Colon (tissue), 2 donors: ENCODE data around the gene KCNJ15.

Experiments used
- FAIRE-seq: peaks from 2 replicates; lab custom pipeline; 2012; peaks lifted over from hg19 to GRCh38; lab: Jason Lieb, UNC
- donor health status: control.
- donor health status: control.

The KCNJ15 gene

DNA sequence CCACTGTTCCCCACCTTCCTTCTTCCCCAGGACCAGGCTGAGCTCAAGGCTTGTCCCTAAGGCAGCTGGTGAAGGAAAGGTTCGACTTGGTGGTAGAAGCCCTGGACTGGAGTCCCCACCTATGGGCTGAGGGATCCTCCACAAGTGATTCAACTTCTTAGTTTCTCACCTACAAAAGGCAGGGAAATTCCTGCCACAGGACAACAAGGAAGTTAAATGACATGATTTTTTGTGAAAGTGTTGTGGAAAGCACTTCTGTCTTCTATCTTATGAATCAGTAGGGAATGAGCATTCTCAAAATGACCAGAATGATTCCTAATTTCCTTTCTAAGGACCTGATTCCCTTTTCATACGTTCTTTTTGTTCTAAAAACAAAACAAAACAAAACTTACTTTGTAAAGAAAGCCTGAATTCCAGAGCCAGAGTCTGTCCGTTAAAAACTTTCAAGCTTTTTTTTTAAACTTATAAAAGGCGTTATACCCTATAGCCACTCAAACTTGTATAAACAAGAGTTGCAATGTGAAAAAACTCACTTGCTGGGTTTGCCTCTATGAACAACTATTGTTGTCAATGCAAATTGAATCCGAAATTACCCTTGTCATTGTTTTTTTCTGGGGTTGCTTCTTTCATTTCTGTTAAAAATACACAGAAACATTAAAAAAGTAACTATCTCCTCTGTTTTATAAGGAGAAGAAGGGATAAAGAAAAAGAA is 12.2 kb downstream of the KCNJ15 start:
- FAIRE-seq = no peak

DNA sequence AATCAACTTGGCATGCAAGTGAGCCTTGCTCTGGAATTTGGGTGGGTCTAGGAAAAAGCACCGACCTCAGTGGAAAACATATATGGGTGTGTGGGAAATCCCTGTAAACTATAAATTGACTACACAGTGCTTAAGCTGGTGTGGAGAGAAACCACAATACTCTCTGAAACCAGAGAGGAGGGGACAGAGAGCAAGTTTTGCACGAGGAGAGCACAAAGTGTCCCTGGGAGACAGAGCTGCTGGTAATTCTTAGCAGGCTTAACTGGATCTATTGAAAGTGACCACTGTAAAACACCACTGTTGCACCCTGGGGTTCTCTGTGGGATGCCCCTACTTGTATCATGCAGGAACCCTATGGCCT is 12.8 kb downstream of the KCNJ15 start:
- FAIRE-seq = no peak

DNA sequence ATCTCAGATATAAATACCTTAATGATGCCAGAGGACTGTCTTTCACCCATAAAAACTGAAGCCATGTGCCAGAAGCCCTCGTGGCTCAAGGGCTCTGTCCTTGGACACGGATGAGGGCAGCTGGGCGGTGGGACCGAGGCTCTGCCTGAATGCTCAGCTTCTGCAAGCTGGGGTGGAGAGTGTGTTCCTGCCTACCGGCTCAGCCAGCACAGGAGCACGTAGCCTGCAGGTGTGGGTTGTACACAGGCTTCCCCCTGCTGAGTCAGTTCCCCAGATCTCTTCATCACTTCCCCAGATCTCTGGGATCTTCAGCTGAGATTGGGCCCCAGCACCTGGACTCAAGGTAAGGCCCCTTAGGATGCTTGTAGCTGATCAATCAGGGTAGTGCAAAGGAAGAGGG is 15.4 kb downstream of the KCNJ15 start:
- FAIRE-seq = no peak

DNA sequence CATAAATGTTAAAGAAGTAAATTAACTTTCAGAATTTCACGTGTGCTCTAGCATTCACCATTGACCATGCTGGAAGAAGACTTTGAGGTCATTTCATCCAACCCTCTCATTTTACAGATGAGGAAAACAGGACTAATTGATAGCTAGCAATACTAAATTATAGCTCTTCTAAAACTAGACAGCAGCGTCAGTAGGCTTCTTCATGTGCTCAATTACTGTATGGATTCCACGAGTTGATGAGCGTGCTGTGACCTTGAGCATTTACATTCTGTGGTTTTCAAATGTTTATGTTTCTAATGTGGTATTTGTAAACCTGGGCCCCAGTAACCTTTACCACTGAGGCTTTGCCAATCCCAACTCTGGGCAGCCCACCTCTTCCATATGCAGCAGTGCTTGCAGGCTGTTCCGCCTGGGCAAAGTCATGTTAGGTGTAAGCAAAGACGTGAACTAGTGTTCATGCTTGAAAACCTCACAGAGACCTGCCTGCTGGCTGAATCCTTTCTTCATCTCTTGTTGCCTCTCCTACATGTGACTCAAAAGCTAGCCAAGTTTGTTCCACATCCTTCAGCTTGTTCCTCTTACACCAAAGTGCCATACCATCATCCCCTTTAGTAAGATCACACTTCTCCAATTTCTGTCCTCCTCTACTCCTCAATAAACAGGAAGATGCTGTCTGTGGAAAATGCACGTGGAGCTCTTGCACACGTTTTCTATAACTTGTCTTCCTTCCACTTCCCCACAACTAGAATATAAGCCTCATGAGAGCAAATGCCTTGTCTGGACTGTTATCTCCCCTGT is 17.2 kb downstream of the KCNJ15 start:
- no peak for FAIRE-seq

DNA sequence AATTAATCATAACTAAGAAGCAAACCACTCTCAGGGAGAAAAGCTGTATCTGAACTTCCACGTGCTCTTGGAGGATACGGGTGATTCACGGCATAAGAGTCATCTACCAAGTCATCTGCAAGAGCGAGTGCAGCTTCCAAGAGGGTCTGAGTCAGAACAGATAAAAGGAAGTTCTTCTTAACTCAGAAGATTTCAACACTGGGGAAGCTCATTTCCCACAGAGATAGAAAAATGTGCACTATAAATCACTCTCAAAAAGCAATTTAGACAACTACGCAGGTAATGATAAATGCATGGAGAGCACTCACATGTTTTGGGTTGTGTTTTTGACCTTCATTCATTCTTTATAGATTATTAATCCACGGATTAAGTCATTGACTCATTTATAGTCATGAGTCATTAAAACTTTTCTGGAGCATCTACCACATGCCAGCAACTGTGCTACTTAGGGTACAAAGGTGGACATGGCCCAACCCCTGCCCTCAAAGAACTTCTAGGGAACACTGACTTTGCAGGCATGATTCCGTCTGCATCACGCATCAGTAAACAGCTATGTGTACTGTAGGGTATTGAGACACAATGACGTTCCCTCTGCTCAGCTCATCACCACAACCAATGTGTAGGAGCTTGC is 20.8 kb downstream of the KCNJ15 start:
- FAIRE-seq = no peak

DNA sequence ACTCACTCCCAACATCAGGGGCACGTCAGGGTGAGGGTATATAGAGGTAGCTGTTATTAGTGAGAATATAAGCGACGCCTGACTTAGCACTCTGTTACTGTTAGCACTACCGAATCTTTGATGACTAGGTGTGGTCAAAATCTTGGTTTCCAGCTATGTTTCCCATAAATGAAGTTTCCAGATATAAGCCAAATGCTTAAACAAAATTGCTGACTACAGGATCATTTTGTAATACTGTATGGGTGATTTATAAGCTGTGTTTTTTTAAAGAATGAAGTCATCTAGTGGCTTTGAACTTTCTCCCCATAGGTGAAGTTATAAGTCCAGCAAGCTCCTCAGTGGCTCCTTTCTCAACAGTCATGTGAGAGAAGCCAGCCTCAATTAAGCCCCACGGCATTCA is 23.7 kb downstream of the KCNJ15 start:
- FAIRE-seq = no peak

DNA sequence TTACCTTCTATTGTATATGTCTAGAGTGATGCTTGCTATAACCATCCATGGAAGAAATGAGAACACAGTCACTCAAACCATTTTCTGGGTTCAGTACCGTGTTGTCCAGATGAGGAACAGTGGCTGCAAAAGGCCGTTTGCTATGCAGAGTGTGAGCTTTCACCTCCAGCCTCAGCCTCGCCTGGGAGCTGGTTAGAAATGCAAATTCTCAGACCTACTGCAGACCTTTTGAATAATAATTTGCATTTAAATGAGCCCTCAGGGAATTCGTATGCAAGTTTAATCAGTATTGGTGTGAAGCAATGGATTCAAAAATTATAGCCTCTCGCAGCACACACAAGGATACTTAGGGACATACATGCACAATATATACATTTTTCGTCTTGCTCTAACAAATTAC is 24.1 kb downstream of the KCNJ15 start:
- FAIRE-seq = no peak

DNA sequence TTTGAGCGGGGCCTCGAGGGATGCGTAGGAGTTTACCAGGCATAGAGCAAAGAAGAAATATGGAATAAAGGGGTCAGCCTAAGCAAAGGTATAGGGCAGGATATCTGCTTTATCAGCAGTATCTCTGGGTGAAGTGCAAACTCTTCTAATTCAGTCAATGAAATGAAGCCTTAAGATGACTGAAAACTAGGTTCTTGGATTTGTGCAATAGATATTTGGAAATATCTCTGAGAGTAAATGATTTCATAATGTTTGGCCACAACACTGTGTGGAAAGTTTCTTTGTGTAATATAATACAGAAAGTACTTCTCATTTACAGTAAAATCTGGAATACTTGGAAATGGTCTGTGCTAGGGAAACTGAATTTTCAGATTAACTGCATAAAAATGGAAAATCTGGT is 26.1 kb downstream of the KCNJ15 start:
- FAIRE-seq = no peak

DNA sequence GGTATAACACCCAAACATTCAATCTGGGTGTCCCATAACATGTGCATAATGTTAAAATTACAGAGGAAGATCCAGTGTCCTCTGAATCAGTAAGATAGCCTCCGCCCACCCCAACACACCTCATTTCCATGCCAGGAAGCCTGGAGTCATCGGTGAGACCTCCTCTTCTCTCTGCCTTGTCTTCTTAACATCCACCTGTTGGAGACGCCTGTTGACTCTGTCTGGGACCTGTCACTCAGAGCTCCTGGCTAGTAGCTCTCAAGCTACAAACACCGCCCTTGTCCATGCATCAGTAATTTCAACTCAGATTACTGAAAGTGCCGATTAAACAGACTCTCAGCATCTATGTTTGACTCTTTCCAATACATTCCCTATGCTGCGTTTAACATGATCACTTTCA is 27.4 kb downstream of the KCNJ15 start:
- no peak for FAIRE-seq

DNA sequence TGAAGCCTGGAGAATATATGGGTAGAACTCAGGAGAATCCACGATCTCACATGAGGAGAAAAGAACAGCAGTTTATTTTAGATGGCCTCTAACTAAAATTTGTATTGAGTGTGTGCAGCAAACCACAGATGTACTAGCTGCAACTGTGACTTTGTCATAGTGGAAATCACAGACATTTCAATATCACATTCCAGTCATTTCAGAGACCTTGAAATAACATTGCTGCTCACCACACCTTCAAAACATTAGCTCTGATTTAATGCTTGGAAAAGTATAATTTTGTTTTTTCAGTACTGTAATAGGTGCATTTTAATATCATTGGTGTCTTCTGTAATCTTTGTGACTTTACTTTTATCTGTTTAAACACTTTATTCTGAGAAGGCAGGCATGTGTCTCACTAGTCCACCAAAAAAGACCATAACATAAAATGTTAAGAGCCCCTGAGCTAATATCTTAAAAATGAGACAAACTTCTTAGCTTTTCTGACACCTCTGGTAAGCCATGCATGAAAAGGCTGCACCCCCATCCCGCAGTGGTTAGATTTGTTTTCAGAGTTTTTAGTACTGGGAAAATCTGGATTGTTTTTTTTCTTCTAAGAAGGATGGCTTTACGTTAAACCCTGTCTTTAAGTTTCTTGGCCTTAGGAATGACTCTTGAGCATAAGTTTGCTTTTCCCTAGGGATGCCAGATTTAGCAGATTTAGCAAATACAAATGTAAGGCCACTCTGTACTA is 30.1 kb downstream of the KCNJ15 start:
- no peak for FAIRE-seq

DNA sequence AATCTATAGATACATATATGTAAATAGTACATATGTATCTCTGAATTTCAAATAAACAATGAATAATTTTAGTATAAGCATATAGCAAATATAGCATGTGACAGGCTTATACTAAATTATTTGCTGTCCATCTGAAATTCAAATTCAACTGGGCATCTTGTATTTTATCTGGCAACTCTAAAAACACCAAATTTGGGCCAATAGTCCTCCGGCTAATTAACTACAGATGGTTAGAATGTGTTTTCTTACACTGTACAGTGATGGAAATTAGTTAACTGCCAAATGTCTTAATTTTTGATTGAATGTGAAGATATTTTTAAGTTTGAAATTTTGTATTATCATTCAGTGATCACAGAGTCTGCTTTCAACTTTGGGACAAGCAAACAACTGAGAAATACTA is 30.7 kb downstream of the KCNJ15 start:
- no peak for FAIRE-seq

DNA sequence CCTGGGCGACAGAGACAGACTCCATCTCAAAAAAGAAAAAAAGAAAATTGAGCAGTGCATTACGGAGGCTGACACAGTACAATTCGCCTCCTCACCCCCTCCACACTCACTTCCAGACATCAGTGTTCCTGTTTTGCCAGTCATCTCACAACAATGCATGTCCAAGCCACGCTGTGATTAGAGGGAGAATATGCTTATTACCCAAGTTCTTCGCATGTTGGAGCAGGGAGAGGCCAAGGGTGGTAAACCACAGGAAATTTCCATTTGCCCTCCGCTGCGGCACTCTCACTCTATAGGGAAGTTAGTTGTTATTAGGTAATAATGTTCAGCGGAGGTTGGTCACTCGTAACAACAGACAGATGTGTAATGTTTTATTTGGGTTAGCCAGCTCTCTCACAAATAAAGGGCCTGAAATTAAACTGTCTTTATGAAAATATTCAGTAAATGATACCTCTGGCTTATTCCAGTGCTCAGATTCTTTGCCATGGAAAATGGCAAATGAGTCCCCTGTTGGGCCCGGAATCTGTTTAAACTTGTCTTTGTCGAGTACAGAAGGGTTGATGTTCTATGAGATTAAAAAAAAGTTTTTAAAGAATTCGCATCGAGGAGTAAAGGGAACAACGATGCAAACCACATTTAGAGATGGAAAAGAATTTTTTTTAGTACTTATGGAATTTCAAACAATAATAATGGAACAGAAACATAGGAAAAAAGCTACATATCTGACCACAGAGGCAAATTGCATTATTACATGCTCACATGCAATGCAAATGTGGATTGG is 33.1 kb downstream of the KCNJ15 start:
- FAIRE-seq = no peak

DNA sequence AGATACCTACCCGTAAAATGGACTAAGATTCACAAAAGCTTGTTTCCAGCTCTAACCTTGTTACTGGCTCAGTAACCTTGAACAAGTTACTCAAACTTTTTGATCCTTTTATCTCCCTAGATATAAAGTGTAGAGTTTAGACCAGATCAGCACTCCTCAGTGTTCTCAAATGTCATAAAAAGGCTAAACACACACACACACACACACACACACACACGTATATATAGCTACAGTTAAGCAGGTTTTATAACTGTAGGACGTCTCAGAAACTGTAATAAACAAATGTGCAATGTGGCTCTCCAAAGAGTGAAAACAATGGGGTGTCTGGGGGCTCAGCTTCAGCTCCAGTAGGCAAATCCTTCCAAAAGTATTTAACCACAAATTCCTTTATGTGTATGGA is 34.0 kb downstream of the KCNJ15 start:
- FAIRE-seq = no peak

DNA sequence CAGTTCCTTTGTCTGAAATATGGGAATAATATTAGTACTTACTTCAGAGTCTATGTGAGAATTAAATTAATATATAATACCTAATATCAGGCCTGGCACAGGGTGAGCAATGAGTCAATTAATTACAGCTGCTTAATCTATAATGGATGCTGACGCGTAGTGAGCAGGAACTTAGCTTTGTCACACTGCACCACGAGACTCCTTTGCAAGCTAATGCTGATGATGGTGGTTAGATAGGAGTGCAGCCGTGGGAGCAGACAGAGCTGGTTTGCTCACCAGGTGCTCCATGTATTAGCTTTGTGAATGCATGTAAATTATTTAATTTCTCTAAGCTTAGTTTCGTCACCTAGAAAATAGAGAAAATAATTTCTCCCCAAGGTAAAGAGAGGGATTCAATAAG is 35.1 kb downstream of the KCNJ15 start:
- FAIRE-seq = no peak

DNA sequence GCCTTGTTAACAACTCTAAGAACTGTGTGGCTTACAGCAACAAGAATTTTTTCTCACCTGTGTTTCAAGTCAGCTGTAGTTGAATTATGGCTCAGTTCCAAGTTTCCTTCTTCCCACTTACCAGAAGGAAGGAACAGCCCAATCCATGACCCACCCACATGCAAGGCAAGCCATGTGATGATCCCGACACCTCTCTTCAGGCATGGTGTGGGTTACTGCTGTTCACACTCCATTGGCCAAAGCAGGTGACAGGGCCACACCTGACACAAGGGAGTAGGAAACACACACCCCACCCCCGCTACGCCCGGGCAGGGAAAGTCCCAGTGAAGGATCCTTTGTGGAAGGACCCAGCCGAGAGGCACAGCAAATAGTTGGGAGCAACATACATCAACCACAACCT is 36.3 kb downstream of the KCNJ15 start:
- no peak for FAIRE-seq

DNA sequence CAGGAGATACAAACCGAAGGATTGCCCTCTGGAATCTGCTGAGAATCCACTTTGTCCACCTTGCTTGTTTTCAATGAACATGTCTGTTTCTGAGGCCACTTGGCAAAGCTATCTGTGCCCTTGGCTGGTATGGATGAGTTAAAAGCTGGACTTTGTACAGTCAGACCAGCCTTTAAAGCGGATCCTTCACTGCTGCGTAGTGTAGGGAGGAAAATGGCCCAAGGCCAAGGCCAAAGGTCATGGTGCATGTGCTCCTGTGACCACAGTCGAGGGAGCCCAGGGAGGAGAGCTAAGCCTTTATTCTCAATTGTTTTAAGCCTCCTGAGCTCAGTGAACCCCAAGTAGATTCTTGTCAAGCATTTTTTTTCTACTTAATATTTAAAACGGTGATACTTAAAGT is 37.0 kb downstream of the KCNJ15 start:
- FAIRE-seq = no peak

DNA sequence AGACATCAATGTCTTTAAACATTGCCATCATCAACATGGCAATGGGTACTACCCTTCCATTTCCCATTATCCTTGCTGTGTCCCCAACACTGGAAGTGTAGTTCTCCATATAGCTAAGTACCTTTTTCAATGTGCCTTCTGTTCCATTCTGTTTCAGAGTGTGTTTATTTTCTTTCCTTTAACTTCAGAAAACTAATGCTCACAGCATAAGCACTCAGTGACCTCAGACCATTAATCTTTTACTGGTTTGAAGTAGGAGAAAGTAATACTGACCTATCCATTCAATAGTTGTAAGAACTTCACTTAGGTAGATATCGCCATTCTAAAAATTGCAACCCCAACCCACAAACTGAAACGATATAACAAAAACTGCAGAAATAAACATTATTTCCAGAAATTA is 37.8 kb downstream of the KCNJ15 start:
- FAIRE-seq = no peak

DNA sequence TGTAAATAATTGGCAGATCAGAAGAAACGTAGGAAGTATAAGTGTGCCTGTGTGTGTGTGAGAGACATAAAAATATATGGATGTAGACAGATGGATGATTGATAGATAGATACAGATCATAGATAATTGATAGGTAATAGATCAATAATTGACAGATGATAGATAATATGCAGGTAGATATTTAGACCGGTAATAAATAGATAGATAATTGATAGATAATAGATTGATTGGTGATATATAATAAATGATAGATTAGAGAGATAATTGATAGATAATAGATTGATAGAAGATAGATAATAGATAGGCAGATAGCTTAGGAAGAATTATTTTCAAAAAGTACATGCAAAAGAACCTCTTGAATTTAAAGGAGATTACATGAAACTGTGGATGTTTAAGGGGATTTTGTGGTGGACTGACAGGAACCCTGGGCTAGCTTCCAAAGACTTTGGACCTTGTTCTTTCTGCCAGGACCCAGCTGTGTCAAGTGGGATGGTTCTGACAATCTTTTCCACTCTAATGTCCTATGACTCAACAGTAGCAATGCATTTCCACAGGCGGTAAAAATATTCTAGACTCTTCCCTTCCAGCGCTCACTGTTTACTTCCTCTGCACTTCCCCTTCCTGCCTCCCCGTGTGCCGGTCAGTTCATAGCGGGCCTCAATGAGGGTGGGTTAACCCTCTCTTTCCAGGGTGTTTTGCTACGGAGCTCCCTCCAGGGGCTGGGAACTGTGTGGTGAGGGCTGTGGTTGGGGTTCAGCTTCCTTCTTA is 39.4 kb downstream of the KCNJ15 start:
- no peak for FAIRE-seq

DNA sequence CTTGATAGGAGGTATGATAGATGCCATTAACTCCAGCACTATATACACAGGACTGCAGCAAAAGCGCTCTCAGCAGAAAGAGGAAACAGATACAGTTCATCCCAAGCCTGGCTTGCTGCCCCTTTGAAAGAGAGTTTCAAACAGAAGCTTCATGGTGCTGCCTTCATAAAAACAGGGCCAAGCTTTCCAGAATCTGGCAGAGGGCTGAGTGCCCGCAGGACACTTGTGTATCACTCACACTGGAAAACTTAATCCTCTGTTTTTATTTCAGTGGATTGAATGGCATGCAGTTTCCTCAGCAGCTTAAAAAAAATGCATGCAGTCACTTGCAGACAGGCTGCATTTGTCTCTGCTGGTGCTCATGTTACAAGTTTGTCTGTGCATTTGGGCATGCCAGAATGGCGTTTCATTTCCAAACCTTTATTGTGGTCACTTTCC is 40.4 kb downstream of the KCNJ15 start:
- FAIRE-seq = no peak

DNA sequence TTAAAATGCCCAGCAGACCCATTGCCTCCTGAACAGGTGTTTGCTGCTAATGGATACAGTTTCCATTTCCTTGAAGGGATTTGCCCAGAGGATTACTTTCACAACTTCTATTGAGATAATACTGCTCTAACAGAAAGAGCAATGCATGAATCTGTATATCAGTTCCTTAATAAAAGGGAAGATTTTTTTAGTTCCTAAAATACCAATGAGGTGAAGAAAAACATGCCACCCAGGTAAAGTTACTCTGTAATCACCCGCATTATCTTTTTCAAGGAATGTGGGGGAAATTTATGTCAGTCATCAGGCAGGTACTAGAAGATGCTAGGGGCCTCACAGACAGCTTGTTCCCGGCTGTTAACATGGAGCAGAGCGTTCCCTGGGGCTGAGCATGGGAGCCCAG is 41.1 kb downstream of the KCNJ15 start:
- FAIRE-seq = no peak

DNA sequence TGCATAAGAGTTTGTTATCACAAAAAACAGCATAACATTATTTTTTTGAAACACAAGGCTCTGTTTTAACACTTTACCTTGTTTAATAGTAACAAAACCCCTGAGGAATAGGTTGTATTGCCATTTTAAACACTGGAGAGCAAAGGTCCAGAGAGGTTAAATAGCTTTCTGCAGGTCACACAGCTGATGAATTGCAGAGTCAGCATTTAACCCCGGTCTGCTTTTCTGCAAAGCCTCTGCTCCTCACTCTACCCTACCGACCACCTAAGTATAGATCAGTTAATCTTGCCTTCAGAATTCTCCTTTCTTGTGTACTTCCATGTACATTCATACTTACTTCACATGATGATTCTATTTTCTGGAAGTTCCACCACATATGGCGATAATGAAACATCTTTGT is 42.0 kb downstream of the KCNJ15 start:
- FAIRE-seq = no peak
